Right lobe of liver (tissue), 6 donors: ENCODE results near the gene EPHB3. TPM values are rescaled to one million over a fixed set of nuclear protein-coding genes. Genes with fewer than 3 reads are reported as not detected.

ENCODE experiments used
- ATAC-seq, 4 donors: fragments of 200-7000 bp; cut with Tn5 transposase; one replicate each; pipeline ENCODE4 v1.9.1; 2020; ENCODE audit warnings: mild to moderate bottlenecking in 4 of 4, moderate library complexity in 4 of 4
- DNase-seq, 3 donors: peaks; one replicate each; pipeline ENCODE4 v3.0.0-alpha.2; 2020
- H3K27ac ChIP-seq, 3 donors: fragments of 200-600 bp; one replicate each; pipeline ENCODE4 v1.8.0; 2022
- H3K27me3 ChIP-seq, 2 donors: fragments of 200-600 bp; one replicate each; pipeline ENCODE4 v1.8.0; 2022
- H3K36me3 ChIP-seq, 4 donors: fragments of 200-600 bp; sonication (generic) in 1 of 4; one replicate each; pipeline versions ENCODE4 v1.5.1 to v1.8.0; 2017 to 2022; ENCODE audit warnings: control low read depth in 1 of 4
- H3K4me1 ChIP-seq, 4 donors: fragments of 200-600 bp; sonication (generic) in 1 of 4; one replicate each; pipeline versions ENCODE4 v1.5.1 to v1.8.0; 2017 to 2022; ENCODE audit warnings: control low read depth in 1 of 4
- H3K4me3 ChIP-seq, 3 donors: fragments of 200-600 bp; one replicate each; pipeline ENCODE4 v1.8.0; 2022
- H3K9me3 ChIP-seq, 4 donors: fragments of 200-600 bp; sonication (generic) in 1 of 4; one replicate each; pipeline versions ENCODE4 v1.5.1 to v1.8.0; 2017 to 2022; ENCODE audit warnings: control low read depth in 1 of 4
- POLR2A ChIP-seq: fragments of 450-650 bp; IDR thresholded peaks from one replicate; pipeline ENCODE4 v1.6.1; 2017; ENCODE audit warnings: antibody characterized with exemption, mild to moderate bottlenecking
- WGBS: methylation state at CpG from one replicate; pipeline ENCODE4 v1.1.6; 2018; ENCODE audit warnings: low coverage, low lambda C conversion rate; ENCODE audit not compliant: insufficient coverage; ENCODE audit errors: missing lambda C conversion rate; 5-methylcytosine and 5-hydroxymethylcytosine counted together
- intact Hi-C, 2 donors: fragments of 100-400 bp; cut with DNase I; formaldehyde crosslinking; loops; one replicate each; pipeline versions ENCODE4 v1.11.2 to v1.14.1; 2022
- total RNA-seq, 6 experiments: library from RNA; depleted of rRNA in 2 of 6; stranded (reverse); fragments of >200 nt in 2 of 6; fragmentation: NEBNext Ultra II Directional in 3 of 6; extraction: Animal tissue kit (Norgen Biotek cat#: 25700) in 3 of 6; gene quantifications; one replicate each; pipeline versions ENCODE4 v1.1.0 to v1.2.4, GENCODE V29; 2016 to 2023
- TF ChIP-seq, protein P1 (sequence below), 4 donors: fragments of 200-600 bp in 3 of 4; fragments of 450-650 bp in 1 of 4; IDR thresholded peaks; one replicate each; pipeline versions ENCODE4 v1.5.1 to v1.8.0; 2016 to 2022; ENCODE audit warnings: antibody characterized with exemption in 4 of 4, mild to moderate bottlenecking in 2 of 4
- donor health status: DM: no; HTN: yes; CAD: no.
- donor health status: DM: no; HTN: no; CAD: no.
- donor health status: DM: no; HTN: no; CAD: no.
- donor health status: DM: no; HTN: yes; CAD: no.
- donor health status: DM: no; HTN: yes; CAD: no.

Gene EPHB3
- total RNA-seq, 6 experiments from 2014 or later = 0.12 to 0.71 (median 0.37) TPM

DNA sequence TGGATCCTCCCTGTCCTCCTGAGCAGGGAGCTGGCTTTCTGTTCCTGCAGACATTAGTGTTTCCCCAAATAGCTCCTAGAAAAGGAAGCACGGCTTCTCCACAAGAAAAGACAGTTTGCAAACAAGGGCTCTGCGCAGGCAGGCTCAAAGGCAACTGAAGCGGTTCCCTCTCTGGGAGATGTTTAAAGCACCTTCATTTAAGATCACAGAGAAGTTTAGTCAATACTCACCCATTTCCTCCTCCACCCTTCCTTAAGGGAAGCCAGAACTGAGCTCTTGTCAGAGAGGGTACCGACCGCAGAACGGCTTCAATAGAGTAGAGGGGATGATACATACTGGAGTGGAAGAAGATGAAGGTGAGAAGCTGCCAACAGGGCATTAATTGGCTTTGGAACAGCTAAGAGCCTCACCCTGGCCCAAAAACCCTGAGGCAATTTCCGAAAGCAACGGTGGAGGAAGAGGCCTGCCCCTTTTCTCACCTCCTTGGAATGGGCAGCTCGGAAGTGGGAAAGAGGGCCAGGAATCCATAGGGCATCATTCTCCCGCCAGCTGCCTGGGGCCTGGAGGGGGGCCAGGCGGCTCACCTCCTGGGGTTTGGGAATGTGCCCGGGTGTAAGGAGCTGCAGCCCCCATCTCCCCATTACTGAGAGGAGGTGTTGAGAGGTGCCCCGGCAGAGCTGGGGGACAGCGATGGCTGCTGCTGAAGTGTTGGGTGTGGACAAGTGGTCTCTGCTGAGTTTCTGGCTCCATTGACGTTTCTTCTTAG lies 4.8 kb upstream of the EPHB3 start:
- Histone ChIP-seq H3K27me3 (no peaks in the 10 kb centered on the region), H3K36me3 (no peaks in the 10 kb centered on the region), H3K4me3 (no peak overlapping the region), H3K9me3 (no peaks in the 10 kb centered on the region), H3K27ac (no peak overlapping the region), H3K4me1 (peaks cover 0 to 14% (median 4%) of the 10 kb centered on the region in 4 donors)
- DNase-seq (no peak), ATAC-seq (no peak)
- TF ChIP-seq, protein P1, sequence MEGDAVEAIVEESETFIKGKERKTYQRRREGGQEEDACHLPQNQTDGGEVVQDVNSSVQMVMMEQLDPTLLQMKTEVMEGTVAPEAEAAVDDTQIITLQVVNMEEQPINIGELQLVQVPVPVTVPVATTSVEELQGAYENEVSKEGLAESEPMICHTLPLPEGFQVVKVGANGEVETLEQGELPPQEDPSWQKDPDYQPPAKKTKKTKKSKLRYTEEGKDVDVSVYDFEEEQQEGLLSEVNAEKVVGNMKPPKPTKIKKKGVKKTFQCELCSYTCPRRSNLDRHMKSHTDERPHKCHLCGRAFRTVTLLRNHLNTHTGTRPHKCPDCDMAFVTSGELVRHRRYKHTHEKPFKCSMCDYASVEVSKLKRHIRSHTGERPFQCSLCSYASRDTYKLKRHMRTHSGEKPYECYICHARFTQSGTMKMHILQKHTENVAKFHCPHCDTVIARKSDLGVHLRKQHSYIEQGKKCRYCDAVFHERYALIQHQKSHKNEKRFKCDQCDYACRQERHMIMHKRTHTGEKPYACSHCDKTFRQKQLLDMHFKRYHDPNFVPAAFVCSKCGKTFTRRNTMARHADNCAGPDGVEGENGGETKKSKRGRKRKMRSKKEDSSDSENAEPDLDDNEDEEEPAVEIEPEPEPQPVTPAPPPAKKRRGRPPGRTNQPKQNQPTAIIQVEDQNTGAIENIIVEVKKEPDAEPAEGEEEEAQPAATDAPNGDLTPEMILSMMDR (IDR thresholded peaks at IDR 0.05) = no peak
- TF ChIP-seq POLR2A = no peak
- WGBS = 64% methylated on average over 11 of the region's 15 CpGs
- intact Hi-C loops = no loop called here

DNA sequence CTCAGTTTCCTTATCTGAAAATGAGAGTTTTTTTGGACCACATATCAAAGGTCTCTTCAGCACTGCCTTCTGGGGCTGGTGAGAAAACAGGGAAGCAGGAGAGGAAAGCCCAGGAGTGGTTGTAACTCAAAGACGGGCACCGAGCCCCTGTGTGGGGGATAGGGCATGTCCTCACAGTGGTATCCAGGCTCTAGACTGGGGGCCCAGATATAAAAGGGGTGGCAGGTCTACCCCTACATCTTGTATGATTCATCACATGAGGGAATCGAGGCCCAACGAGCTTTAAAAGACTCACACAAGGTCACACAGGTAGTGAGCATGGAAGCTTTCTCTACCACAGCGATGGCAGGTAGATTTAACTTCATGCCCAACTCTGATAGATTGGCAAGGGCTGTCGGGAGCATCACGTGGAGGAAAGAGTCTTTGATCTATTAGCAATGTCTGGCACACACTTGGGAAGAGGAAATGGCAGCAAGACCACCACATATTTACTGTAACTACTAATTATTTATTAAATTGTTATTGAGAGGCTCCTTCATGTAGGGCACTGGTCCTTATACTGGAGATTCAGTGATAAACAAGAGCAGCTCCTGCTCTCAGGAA lies 4.1 kb upstream of the EPHB3 start:
- H3K27ac ChIP-seq = no peak overlapping the region
- H3K9me3 ChIP-seq = no peaks in the 10 kb centered on the region
- peaks cover 0 to 16% (median 4%) of the 10 kb centered on the region in 4 donors for H3K4me1 ChIP-seq
- H3K36me3 ChIP-seq = no peaks in the 10 kb centered on the region
- no peaks in the 10 kb centered on the region for H3K27me3 ChIP-seq
- 50% methylated on average over 6 of the region's 7 CpGs for WGBS
- TF ChIP-seq, protein P1 (IDR thresholded peaks at IDR 0.05) = no peak
- TF ChIP-seq POLR2A = no peak
- intact Hi-C loops = no loop called here
- no peak overlapping the region for H3K4me3 ChIP-seq
- DNase-seq (no peak), ATAC-seq (no peak)

DNA sequence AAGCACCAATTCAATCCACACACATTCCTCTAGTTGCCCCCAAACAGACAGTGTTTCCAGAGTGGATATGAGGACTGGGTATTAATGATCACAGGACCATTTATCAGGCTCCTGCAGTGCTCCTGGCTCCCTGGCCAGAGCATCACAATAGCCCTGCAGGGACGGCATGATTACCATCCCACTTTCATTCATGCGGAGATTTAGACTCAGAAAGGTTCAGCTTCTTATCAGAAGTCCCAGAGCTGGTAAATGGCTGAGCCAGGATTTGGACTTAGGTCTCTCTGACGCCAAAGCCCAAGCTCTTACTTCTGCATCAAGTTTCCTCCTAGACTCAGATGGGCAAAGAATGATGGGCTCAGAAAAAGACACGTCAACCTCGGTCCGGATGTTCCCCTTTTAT lies 2.9 kb upstream of the EPHB3 start:
- peaks cover 0 to 16% (median 4%) of the 10 kb centered on the region in 4 donors for H3K4me1 ChIP-seq
- 13% methylated on average over 6 of the region's 6 CpGs for WGBS
- H3K36me3 ChIP-seq = no peaks in the 10 kb centered on the region
- H3K27ac ChIP-seq = no peak overlapping the region
- no peaks in the 10 kb centered on the region for H3K9me3 ChIP-seq
- H3K4me3 ChIP-seq = no peak overlapping the region
- TF ChIP-seq, protein P1 (IDR thresholded peaks at IDR 0.05) = no peak
- no peak for TF ChIP-seq POLR2A
- no peak for ATAC-seq
- DNase-seq = no peak
- intact Hi-C loops = no loop called here
- no peaks in the 10 kb centered on the region for H3K27me3 ChIP-seq

DNA sequence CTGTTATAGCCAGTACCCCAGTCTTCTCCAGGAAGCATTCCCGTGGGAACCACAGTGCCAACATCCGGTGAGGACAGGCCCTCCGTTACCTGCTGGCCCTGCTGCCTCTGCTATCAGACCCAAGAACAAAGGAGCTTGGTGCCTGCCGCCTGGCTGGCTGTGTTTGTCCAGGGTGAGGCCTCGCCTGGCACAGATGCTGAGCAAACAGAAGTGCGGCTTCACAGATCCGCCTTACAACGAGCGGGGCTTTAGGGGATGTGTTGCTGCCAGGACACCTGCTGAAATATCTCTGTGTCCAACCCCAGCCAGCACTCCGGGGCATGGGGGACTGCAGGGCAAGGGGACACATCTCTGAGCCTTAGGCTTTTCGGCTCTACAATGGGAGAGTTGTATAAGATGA lies 2.2 kb upstream of the EPHB3 start:
- 9% methylated on average over 3 of the region's 11 CpGs for WGBS
- no peak overlapping the region for H3K27ac ChIP-seq
- no peak overlapping the region for H3K4me3 ChIP-seq
- H3K36me3 ChIP-seq = no peaks in the 10 kb centered on the region
- DNase-seq (peak in 1 of 3 donors; percentile 48), ATAC-seq (no peak)
- intact Hi-C loops = no loop called here
- H3K4me1 ChIP-seq = peaks cover 0 to 16% (median 4%) of the 10 kb centered on the region in 4 donors
- no peaks in the 10 kb centered on the region for H3K27me3 ChIP-seq
- no peaks in the 10 kb centered on the region for H3K9me3 ChIP-seq
- TF ChIP-seq POLR2A = no peak
- TF ChIP-seq, protein P1 (IDR thresholded peaks at IDR 0.05) = no peak
